Measurements from ENCODE around the gene PTPRM.

DNA sequence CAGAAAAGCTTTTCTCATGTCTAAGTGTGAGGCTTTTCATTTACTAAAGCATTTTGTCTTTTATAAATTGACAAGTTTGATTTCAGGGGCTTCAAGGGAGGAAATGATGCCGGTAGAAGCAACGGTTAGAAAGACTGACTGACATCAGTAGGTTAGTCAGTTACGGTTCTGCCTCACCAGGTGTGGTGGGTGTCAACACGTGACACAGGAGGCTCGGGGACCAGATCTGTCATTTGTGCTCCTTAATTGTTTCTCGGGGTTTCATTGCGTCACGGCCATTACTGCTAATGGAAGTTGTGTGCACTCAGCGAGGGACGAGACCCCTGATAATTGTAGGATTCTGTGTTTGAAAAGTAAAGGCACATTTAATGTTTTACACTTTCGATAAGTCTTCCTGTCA is 18.9 kb upstream of the PTPRM start:
- TF ChIP-seq, protein P1, sequence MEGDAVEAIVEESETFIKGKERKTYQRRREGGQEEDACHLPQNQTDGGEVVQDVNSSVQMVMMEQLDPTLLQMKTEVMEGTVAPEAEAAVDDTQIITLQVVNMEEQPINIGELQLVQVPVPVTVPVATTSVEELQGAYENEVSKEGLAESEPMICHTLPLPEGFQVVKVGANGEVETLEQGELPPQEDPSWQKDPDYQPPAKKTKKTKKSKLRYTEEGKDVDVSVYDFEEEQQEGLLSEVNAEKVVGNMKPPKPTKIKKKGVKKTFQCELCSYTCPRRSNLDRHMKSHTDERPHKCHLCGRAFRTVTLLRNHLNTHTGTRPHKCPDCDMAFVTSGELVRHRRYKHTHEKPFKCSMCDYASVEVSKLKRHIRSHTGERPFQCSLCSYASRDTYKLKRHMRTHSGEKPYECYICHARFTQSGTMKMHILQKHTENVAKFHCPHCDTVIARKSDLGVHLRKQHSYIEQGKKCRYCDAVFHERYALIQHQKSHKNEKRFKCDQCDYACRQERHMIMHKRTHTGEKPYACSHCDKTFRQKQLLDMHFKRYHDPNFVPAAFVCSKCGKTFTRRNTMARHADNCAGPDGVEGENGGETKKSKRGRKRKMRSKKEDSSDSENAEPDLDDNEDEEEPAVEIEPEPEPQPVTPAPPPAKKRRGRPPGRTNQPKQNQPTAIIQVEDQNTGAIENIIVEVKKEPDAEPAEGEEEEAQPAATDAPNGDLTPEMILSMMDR (IDR thresholded peaks at IDR 0.05) = no peak
- TF ChIP-seq EP300 (IDR thresholded peaks at IDR 0.05) = no peak
- no peak for TF ChIP-seq POLR2A (IDR thresholded peaks at IDR 0.05)

Data from ovary (tissue), 3 donors.